Spleen (tissue), 11 donors: ENCODE results near the gene BAG5. TPM values are rescaled to one million over a fixed set of nuclear protein-coding genes. Genes with fewer than 3 reads are reported as not detected.

Source experiments
- DNase-seq: peaks from one replicate; pipeline ENCODE4 v3.0.0-alpha.2; 2020
- H3K27ac ChIP-seq, 8 donors: fragments of 200-600 bp; sonication (generic) in 7 of 8; 1 replicate in 4 of 8; 2 replicates in 4 of 8; pipeline versions ENCODE4 v1.5.0 to v1.8.0; 2016 to 2021; ENCODE audit warnings: inconsistent platforms in 4 of 8, mild to moderate bottlenecking in 4 of 8, moderate library complexity in 1 of 8
- H3K27me3 ChIP-seq, 7 donors: fragments of 200-600 bp; sonication (generic) in 6 of 7; replicated peaks in 1 of 7; 1 replicate in 4 of 7; 2 replicates in 3 of 7; pipeline versions ENCODE4 v1.5.0 to v1.8.0; 2016 to 2021; ENCODE audit warnings: inconsistent platforms in 3 of 7, mild to moderate bottlenecking in 1 of 7
- H3K36me3 ChIP-seq, 6 donors: fragments of 200-600 bp; sonication (generic) in 5 of 6; 1 replicate in 4 of 6; 2 replicates in 2 of 6; pipeline versions ENCODE4 v1.5.0 to v1.8.0; 2016 to 2021; ENCODE audit warnings: inconsistent platforms in 2 of 6
- H3K4me1 ChIP-seq, 6 donors: fragments of 200-600 bp; sonication (generic) in 5 of 6; 1 replicate in 3 of 6; 2 replicates in 3 of 6; pipeline versions ENCODE4 v1.5.0 to v1.8.0; 2016 to 2021; ENCODE audit warnings: inconsistent platforms in 3 of 6
- H3K4me3 ChIP-seq, 8 donors: fragments of 200-600 bp; sonication (generic) in 7 of 8; 1 replicate in 4 of 8; 2 replicates in 4 of 8; pipeline versions ENCODE4 v1.5.0 to v1.8.0; 2016 to 2021; ENCODE audit warnings: inconsistent platforms in 4 of 8, mild to moderate bottlenecking in 4 of 8, moderate library complexity in 2 of 8
- H3K9me3 ChIP-seq, 8 donors: fragments of 200-600 bp; sonication (generic) in 7 of 8; 1 replicate in 4 of 8; 2 replicates in 4 of 8; pipeline versions ENCODE4 v1.5.0 to v1.8.0; 2016 to 2021; ENCODE audit warnings: inconsistent platforms in 4 of 8
- POLR2A ChIP-seq, 3 donors: fragments of 450-650 bp; IDR thresholded peaks; one replicate each; pipeline ENCODE4 v1.5.1; 2017; ENCODE audit warnings: antibody characterized with exemption in 3 of 3, mild to moderate bottlenecking in 1 of 3
- POLR2AphosphoS5 ChIP-seq, 3 donors: sonication (generic); formaldehyde crosslinking; IDR thresholded peaks; one replicate each; pipeline ENCODE4 v1.5.1; 2017; ENCODE audit warnings: antibody characterized with exemption in 3 of 3
- WGBS, 5 donors: extraction: QIAGEN DNeasy Blood & Tissue Kit in 3 of 5; methylation state at CpG; one replicate each; pipeline versions ENCODE4 v1.1.5 to v1.1.7; 2013 to 2018; 5-methylcytosine and 5-hydroxymethylcytosine counted together
- intact Hi-C: fragments of 100-400 bp; cut with DNase I; formaldehyde crosslinking; loops from one replicate; pipeline ENCODE4 v1.15.0; 2023; ENCODE audit warnings: low total_unique reads
- polyA plus RNA-seq, 3 donors: library from polyadenylated mRNA; stranded (reverse); fragments of 200-250 nt; gene quantifications; one replicate each; pipeline ENCODE4 v1.2.1, GENCODE V29; 2013
- total RNA-seq, 7 donors: library from RNA; depleted of rRNA in 3 of 7; stranded (reverse); fragments of >200 nt in 3 of 7; fragmentation: NEBNext Ultra II Directional in 4 of 7; extraction: Animal tissue kit (Norgen Biotek cat#: 25700) in 4 of 7; gene quantifications; one replicate each; pipeline versions ENCODE4 v1.1.0 to v1.2.1, GENCODE V29; 2016 to 2021
- TF ChIP-seq, protein P1 (sequence below), 11 experiments: fragments of 200-600 bp in 7 of 11; fragments of 450-650 bp in 4 of 11; sonication (generic) in 4 of 11; IDR thresholded peaks in 8 of 11; conservative IDR thresholded peaks in 3 of 11; 1 replicate in 7 of 11; 2 replicates in 4 of 11; pipeline versions ENCODE4 v1.4.0 to v1.8.0; 2016 to 2021; ENCODE audit warnings: antibody characterized with exemption in 11 of 11, inconsistent platforms in 4 of 11, mild to moderate bottlenecking in 1 of 11
- donor health status: healthy with polysubstance abuse.
- donor health status: DM: no; HTN: no; CAD: no; lungs with moderate emphysema.
- donor health status: DM: no; HTN: no; CAD: no.
- donor health status: Bipolar disorder and iron deficiency.
- donor health status: healthy.
- donor health status: DM: no; HTN: no; CAD: no.
- donor health status: DM: yes; HTN: yes; CAD: no.

The BAG5 gene
- total and polyA plus RNA-seq, 10 donors: 9.3 to 42.5 (median 29.9) TPM

- intact Hi-C loops: no loop called here
- H3K9me3 ChIP-seq: no peaks in the 10 kb centered on the region
- TF ChIP-seq, protein P1, sequence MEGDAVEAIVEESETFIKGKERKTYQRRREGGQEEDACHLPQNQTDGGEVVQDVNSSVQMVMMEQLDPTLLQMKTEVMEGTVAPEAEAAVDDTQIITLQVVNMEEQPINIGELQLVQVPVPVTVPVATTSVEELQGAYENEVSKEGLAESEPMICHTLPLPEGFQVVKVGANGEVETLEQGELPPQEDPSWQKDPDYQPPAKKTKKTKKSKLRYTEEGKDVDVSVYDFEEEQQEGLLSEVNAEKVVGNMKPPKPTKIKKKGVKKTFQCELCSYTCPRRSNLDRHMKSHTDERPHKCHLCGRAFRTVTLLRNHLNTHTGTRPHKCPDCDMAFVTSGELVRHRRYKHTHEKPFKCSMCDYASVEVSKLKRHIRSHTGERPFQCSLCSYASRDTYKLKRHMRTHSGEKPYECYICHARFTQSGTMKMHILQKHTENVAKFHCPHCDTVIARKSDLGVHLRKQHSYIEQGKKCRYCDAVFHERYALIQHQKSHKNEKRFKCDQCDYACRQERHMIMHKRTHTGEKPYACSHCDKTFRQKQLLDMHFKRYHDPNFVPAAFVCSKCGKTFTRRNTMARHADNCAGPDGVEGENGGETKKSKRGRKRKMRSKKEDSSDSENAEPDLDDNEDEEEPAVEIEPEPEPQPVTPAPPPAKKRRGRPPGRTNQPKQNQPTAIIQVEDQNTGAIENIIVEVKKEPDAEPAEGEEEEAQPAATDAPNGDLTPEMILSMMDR (IDR thresholded peaks at IDR 0.05 in 8 of 11, conservative IDR thresholded peaks at IDR 0.05 in 3 of 11): no peak
- no peak for TF ChIP-seq POLR2AphosphoS5 (IDR thresholded peaks at IDR 0.05)
- TF ChIP-seq POLR2A (IDR thresholded peaks at IDR 0.05): no peak
- H3K4me1 ChIP-seq: peaks cover 0 to 46% (median 18%) of the 10 kb centered on the region in 6 donors
- H3K27ac ChIP-seq: no peak overlapping the region
- peaks cover 0 to 36% (median 5%) of the 10 kb centered on the region in 7 donors for H3K27me3 ChIP-seq
- H3K4me3 ChIP-seq: no peak overlapping the region
- 77 to 91% (median 84%) methylated on average over 13 to 27 of the region's 27 CpGs for WGBS, 5 donors
- DNase-seq: peak; percentile 68
- no peaks in the 10 kb centered on the region for H3K36me3 ChIP-seq
Measured at GRCh38 chr14:103545915-103546651, 16.4 kb downstream of the BAG5 start.

DNA sequence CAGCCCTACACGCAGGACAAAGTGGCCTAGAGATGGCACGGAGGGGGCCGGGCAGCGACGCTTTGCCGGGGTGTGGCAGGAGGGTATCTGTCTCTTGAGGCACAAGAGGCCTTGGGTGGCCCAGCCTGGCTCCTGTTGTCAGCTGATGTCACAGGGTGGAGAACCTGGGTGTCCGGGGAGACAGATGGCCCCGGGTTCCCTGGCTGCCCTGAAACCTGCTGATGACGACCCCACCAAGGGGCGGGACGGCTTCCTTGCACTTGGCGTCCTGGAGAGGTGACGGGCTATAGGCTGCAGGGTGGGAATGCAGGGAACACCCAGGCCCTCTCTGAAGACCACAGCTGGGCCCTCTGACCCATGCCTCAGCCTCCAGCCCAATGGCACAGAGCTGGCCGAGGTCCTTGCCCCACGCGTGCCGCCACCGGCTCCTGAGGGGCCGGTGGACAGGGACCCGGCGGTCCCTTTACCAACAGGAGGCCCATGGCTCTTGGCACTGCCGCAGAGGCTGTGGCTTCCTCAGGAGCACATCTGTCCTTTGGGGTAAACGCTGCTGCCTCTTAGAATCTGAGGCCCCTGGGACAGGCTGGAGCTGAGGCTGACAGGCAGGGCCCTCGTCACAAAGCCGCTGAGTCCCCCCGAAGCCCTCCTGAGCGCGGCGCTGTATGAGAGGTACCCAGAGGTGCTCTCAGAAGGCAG is 17.1 kb downstream of the BAG5 start:
- TF ChIP-seq POLR2AphosphoS5 (IDR thresholded peaks at IDR 0.05): no peak
- TF ChIP-seq, protein P1 (IDR thresholded peaks at IDR 0.05 in 8 of 11, conservative IDR thresholded peaks at IDR 0.05 in 3 of 11): no peak
- TF ChIP-seq POLR2A (IDR thresholded peaks at IDR 0.05): no peak
- peak; percentile 63 for DNase-seq
- H3K4me3 ChIP-seq: no peak overlapping the region
- H3K4me1 ChIP-seq: peaks cover 0 to 42% (median 17%) of the 10 kb centered on the region in 6 donors
- intact Hi-C loops: no loop called here
- no peaks in the 10 kb centered on the region for H3K9me3 ChIP-seq
- peaks cover 0 to 43% (median 5%) of the 10 kb centered on the region in 7 donors for H3K27me3 ChIP-seq
- H3K36me3 ChIP-seq: no peaks in the 10 kb centered on the region
- whole genome bisulfite sequencing, 5 donors: 90 to 94% (median 93%) methylated on average over 19 to 29 of the region's 29 CpGs
- no peak overlapping the region for H3K27ac ChIP-seq

DNA sequence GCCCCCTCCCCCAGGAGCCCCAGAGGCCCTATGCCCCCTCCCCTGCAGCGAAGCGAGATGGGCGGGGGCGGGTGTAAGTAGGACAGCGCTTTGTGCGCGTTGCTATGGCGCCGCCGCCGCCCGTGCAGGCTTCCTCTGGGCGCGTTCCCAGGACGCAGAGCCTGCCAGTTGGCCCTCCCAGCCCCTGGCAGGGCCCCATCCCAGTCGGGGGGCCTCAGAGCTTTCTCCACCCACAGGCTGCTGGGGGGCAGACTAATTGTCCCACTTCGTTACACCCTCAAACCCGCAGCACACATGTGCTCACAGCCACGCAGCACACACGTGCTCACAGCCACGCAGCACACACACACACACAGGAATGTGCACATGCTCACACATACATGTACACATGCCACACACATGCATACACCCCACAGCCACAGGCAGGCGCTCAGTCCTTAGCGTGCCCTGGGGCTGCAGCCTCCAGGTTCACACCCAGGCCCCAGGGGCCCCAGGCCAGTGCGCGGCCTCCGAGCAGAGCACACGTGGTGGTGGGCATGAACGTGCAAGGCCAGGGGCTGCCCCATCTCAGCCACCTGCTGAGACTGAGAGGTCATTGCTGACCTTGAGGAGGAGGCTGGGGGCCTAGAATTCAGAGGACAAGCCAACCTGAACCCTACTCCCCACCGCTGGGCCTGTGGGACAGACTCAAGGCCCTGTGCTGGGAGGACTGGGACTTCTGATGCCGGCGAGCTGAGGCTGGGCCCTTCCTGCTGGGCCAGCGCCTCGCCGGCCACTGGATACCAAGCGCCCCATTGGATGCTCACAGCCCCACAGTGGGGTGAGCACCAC is 17.9 kb downstream of the BAG5 start:
- no peak overlapping the region for H3K4me3 ChIP-seq
- 76 to 90% (median 82%) methylated on average over 12 to 35 of the region's 35 CpGs for WGBS, 5 donors
- H3K27ac ChIP-seq: no peak overlapping the region
- H3K4me1 ChIP-seq: peaks cover 0 to 39% (median 18%) of the 10 kb centered on the region in 6 donors
- no peaks in the 10 kb centered on the region for H3K36me3 ChIP-seq
- TF ChIP-seq POLR2A (IDR thresholded peaks at IDR 0.05): no peak
- DNase-seq: peak; percentile 60
- no peaks in the 10 kb centered on the region for H3K9me3 ChIP-seq
- H3K27me3 ChIP-seq: peaks cover 0 to 51% (median 5%) of the 10 kb centered on the region in 7 donors
- intact Hi-C loops: no loop called here

GRCh38 chr14:103543721-103544387 is 18.6 kb downstream of the BAG5 start:
- peaks cover 0 to 59% (median 5%) of the 10 kb centered on the region in 7 donors for H3K27me3 ChIP-seq
- peak; percentile 72 for DNase-seq
- H3K9me3 ChIP-seq: no peaks in the 10 kb centered on the region
- TF ChIP-seq POLR2A (IDR thresholded peaks at IDR 0.05) (no peak), POLR2AphosphoS5 (IDR thresholded peaks at IDR 0.05) (peak in 1 of 3 donors; percentile 16)
- TF ChIP-seq, protein P1 (IDR thresholded peaks at IDR 0.05 in 8 of 11, conservative IDR thresholded peaks at IDR 0.05 in 3 of 11): no peak
- intact Hi-C loops: no loop called here
- H3K4me1 ChIP-seq: peaks cover 0 to 46% (median 19%) of the 10 kb centered on the region in 6 donors
- H3K36me3 ChIP-seq: no peaks in the 10 kb centered on the region
- no peak overlapping the region for H3K4me3 ChIP-seq
- WGBS, 5 donors: 86 to 94% (median 89%) methylated on average over 8 to 19 of the region's 19 CpGs; no CpG with 5 or more reads in 1 of the 5 donors
- H3K27ac ChIP-seq: no peak overlapping the region
